Measurements from ENCODE around the gene PARM1.

GRCh38 chr4:75057369-75057768, 124.5 kb downstream of the PARM1 start:
- no peak for TF ChIP-seq CEBPB (IDR thresholded peaks at IDR 0.05)
- TF ChIP-seq CREB1 (IDR thresholded peaks at IDR 0.05; ENCODE audit: low read depth), result no peak
